Sigmoid colon (tissue), 7 donors: ENCODE measurements around the gene OXTR. TPM values are rescaled to one million over a fixed set of nuclear protein-coding genes. Genes with fewer than 3 reads are reported as not detected.

Experiments
- DNase-seq: peaks from one replicate; pipeline ENCODE4 v3.0.0-alpha.2; 2019
- H3K27ac ChIP-seq, 4 donors: fragments of 200-600 bp; sonication (generic); one replicate each; pipeline ENCODE4 v1.5.1; 2016 to 2019; ENCODE audit warnings: mild to moderate bottlenecking in 1 of 4
- H3K27me3 ChIP-seq, 3 donors: fragments of 200-600 bp; sonication (generic); one replicate each; pipeline ENCODE4 v1.5.1; 2019; ENCODE audit warnings: mild to moderate bottlenecking in 1 of 3
- H3K36me3 ChIP-seq, 4 donors: fragments of 200-600 bp; sonication (generic); one replicate each; pipeline ENCODE4 v1.5.1; 2016 to 2019
- H3K4me1 ChIP-seq, 4 donors: fragments of 200-600 bp; sonication (generic); one replicate each; pipeline ENCODE4 v1.5.1; 2017 to 2019
- H3K4me3 ChIP-seq, 4 donors: fragments of 200-600 bp; sonication (generic); one replicate each; pipeline ENCODE4 v1.5.1; 2017 to 2019; ENCODE audit warnings: mild to moderate bottlenecking in 2 of 4, moderate library complexity in 1 of 4
- H3K9me3 ChIP-seq, 4 donors: fragments of 200-600 bp in 3 of 4; sonication (generic) in 3 of 4; one replicate each; pipeline versions ENCODE4 v1.5.1 to v1.6.1; 2013 to 2019
- EP300 ChIP-seq, 4 donors: sonication (generic); formaldehyde crosslinking; IDR thresholded peaks; one replicate each; pipeline ENCODE4 v1.6.1; 2017; ENCODE audit warnings: antibody characterized with exemption in 4 of 4
- POLR2A ChIP-seq, 2 donors: fragments of 450-650 bp; IDR thresholded peaks; one replicate each; pipeline ENCODE4 v1.6.1; 2016; ENCODE audit warnings: antibody characterized with exemption in 2 of 2, mild to moderate bottlenecking in 2 of 2, moderate library complexity in 2 of 2
- POLR2AphosphoS5 ChIP-seq, 4 donors: sonication (generic); formaldehyde crosslinking; IDR thresholded peaks; one replicate each; pipeline ENCODE4 v1.6.1; 2017; ENCODE audit warnings: antibody characterized with exemption in 4 of 4
- WGBS, 2 donors: extraction: QIAGEN DNeasy Blood & Tissue Kit; methylation state at CpG; one replicate each; pipeline ENCODE4 v1.1.7; 2013; 5-methylcytosine and 5-hydroxymethylcytosine counted together
- intact Hi-C: fragments of 100-400 bp; cut with DNase I; formaldehyde crosslinking; loops from one replicate; pipeline ENCODE4 v1.15.1; 2023
- polyA plus RNA-seq, 3 donors: library from polyadenylated mRNA; stranded (reverse); fragments of 200-250 nt; gene quantifications; one replicate each; pipeline ENCODE4 v1.2.3, GENCODE V29; 2013
- total RNA-seq, 4 donors: library from RNA; depleted of rRNA; stranded (reverse); fragments of >200 nt; gene quantifications; one replicate each; pipeline ENCODE4 v1.1.0, GENCODE V29; 2016
- TF ChIP-seq, protein P1 (sequence below), 4 experiments: fragments of 450-650 bp in 3 of 4; fragments of 200-600 bp in 1 of 4; IDR thresholded peaks; one replicate each; pipeline ENCODE4 v1.5.1; 2016 to 2019; ENCODE audit warnings: antibody characterized with exemption in 4 of 4, mild to moderate bottlenecking in 3 of 4, moderate library complexity in 2 of 4
- donor health status: healthy with polysubstance abuse.
- donor health status: Bipolar disorder and iron deficiency.
- donor health status: healthy.

Gene OXTR
- total and polyA plus RNA-seq, 7 donors, result under 0.01 to 0.55 (median 0.29) TPM; not detected in 1

DNA sequence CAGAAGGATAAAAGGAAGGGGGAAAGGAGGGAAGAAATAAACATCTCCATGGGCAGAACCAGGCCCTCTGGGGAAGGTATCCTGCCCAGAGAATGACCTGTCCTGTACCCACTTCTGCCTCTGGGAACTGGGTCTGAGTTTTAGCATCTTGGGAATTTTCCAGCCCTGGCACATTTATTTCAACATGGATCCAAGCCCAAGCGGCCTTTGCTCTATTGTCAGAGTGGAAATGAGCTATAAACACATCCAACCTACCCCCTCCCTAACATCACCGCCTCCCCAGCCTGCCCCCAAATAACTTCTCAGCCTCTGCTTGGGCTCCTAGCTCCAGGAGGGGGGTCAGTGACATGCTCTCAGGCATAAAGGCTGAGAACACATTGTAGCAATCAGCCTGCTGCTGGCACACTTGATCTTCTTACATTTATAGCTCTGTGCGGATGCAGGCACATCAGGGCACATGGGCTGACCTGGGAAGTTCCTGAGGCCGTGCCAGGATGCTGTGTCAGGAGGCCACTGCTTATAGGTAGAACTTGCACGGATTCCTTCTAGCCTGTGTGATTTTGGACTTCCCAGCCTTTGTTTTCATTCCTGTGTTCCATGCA is 4.6 kb upstream of the OXTR start:
- Histone ChIP-seq H3K36me3 (no peaks in the 10 kb centered on the region), H3K9me3 (no peaks in the 10 kb centered on the region), H3K27ac (no peak overlapping the region), H3K4me3 (no peak overlapping the region), H3K4me1 (peaks cover 0 to 12% (median 7%) of the 10 kb centered on the region in 4 donors), H3K27me3 (peaks cover 0 to 23% (median 7%) of the 10 kb centered on the region in 3 donors)
- no peak for TF ChIP-seq POLR2AphosphoS5 (IDR thresholded peaks at IDR 0.05)
- no peak for TF ChIP-seq EP300 (IDR thresholded peaks at IDR 0.05)
- TF ChIP-seq, protein P1, sequence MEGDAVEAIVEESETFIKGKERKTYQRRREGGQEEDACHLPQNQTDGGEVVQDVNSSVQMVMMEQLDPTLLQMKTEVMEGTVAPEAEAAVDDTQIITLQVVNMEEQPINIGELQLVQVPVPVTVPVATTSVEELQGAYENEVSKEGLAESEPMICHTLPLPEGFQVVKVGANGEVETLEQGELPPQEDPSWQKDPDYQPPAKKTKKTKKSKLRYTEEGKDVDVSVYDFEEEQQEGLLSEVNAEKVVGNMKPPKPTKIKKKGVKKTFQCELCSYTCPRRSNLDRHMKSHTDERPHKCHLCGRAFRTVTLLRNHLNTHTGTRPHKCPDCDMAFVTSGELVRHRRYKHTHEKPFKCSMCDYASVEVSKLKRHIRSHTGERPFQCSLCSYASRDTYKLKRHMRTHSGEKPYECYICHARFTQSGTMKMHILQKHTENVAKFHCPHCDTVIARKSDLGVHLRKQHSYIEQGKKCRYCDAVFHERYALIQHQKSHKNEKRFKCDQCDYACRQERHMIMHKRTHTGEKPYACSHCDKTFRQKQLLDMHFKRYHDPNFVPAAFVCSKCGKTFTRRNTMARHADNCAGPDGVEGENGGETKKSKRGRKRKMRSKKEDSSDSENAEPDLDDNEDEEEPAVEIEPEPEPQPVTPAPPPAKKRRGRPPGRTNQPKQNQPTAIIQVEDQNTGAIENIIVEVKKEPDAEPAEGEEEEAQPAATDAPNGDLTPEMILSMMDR (IDR thresholded peaks at IDR 0.05), result no peak
- TF ChIP-seq POLR2A (IDR thresholded peaks at IDR 0.05), result no peak
- DNase-seq, result no peak
- intact Hi-C loops, result no loop called here
- WGBS, 2 donors, result 83 to 85% methylated on average over 5 of the region's 5 CpGs

GRCh38 chr3:8768364-8769087 is 887 bp downstream of the OXTR start:
- H3K27me3 ChIP-seq, result peaks cover 19 to 53% (median 28%) of the 10 kb centered on the region in 3 donors
- H3K9me3 ChIP-seq, result no peaks in the 10 kb centered on the region
- TF ChIP-seq, protein P1 (IDR thresholded peaks at IDR 0.05), result no peak
- H3K36me3 ChIP-seq, result no peaks in the 10 kb centered on the region
- intact Hi-C loops, result no loop called here
- peaks cover 0 to 28% (median 22%) of the 10 kb centered on the region in 4 donors for H3K4me1 ChIP-seq
- H3K27ac ChIP-seq, result no peak overlapping the region
- 8 to 10% methylated on average over 36 of the region's 36 CpGs for WGBS, 2 donors
- peak overlapping the region in 2 of 4 donors; percentile 17 to 33 for H3K4me3 ChIP-seq
- DNase-seq, result no peak

DNA sequence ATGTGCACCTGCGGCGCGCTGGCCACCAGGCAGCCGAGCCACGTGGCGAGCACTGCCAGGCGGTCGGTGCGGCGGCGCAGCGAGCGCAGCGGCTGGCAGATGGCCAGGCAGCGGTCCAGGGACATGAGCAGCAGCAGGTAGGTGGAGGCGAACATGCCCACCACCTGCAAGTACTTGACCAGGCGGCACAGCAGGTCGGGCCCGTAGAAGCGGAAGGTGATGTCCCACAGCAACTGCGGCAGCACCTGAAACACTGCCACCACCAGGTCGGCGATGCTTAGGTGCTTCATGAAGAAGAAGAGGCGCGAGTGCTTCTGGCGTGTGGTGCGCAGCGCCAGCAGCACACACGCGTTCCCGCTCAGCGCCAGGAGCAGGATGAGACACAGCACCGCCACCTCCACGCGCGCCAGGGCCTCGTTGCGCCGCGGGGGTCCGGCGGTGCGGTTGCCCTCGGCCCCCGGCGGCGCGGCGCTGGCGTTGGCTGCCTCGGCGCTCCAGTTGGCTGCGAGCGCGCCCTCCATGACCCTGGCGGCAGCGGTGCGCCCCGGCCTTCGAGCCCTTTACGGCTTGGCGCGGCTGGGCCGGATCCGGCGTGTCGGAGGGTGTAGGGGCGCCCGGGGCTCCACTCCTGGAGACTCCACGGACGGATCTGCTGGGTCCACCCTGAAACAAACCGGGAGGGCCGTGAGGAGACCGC is 1.6 kb downstream of the OXTR start:
- intact Hi-C loops, result no loop called here
- Histone ChIP-seq H3K4me1 (peaks cover 0 to 28% (median 22%) of the 10 kb centered on the region in 4 donors), H3K36me3 (no peaks in the 10 kb centered on the region), H3K9me3 (no peaks in the 10 kb centered on the region), H3K4me3 (peak overlapping the region in 2 of 4 donors; percentile 16 to 17), H3K27ac (no peak overlapping the region), H3K27me3 (peaks cover 19 to 53% (median 28%) of the 10 kb centered on the region in 3 donors)
- 3 to 5% methylated on average over 74 of the region's 74 CpGs for WGBS, 2 donors
- no peak for TF ChIP-seq POLR2A (IDR thresholded peaks at IDR 0.05)
- DNase-seq, result no peak

GRCh38 chr3:8767256-8767666 is 2.2 kb downstream of the OXTR start:
- H3K27ac ChIP-seq, result no peak overlapping the region
- TF ChIP-seq POLR2A (IDR thresholded peaks at IDR 0.05) (no peak), POLR2AphosphoS5 (IDR thresholded peaks at IDR 0.05) (no peak), EP300 (IDR thresholded peaks at IDR 0.05) (no peak)
- TF ChIP-seq, protein P1 (IDR thresholded peaks at IDR 0.05), result no peak
- H3K4me3 ChIP-seq, result peak overlapping the region in 1 of 4 donors; percentile 16
- peaks cover 0 to 28% (median 22%) of the 10 kb centered on the region in 4 donors for H3K4me1 ChIP-seq
- H3K36me3 ChIP-seq, result no peaks in the 10 kb centered on the region
- H3K27me3 ChIP-seq, result peaks cover 19 to 53% (median 28%) of the 10 kb centered on the region in 3 donors
- H3K9me3 ChIP-seq, result no peaks in the 10 kb centered on the region
- 28 to 49% methylated on average over 37 of the region's 37 CpGs for WGBS, 2 donors
- intact Hi-C loops, result no loop called here
- DNase-seq, result no peak

- Histone ChIP-seq H3K27ac (no peak overlapping the region), H3K4me3 (no peak overlapping the region), H3K27me3 (peaks cover 19 to 52% (median 28%) of the 10 kb centered on the region in 3 donors), H3K9me3 (no peaks in the 10 kb centered on the region), H3K4me1 (peaks cover 0 to 28% (median 22%) of the 10 kb centered on the region in 4 donors), H3K36me3 (no peaks in the 10 kb centered on the region)
- 81 to 82% methylated on average over 2 of the region's 2 CpGs for WGBS, 2 donors
- DNase-seq, result no peak
- TF ChIP-seq, protein P1 (IDR thresholded peaks at IDR 0.05), result no peak
- TF ChIP-seq POLR2A (IDR thresholded peaks at IDR 0.05), result no peak
- TF ChIP-seq EP300 (IDR thresholded peaks at IDR 0.05), result no peak
- TF ChIP-seq POLR2AphosphoS5 (IDR thresholded peaks at IDR 0.05), result no peak
- intact Hi-C loops, result no loop called here
Observed at GRCh38 chr3:8766148-8766547, 3.3 kb downstream of the OXTR start.
